ENCODE results near the gene DPY19L1. TPM values are rescaled to one million over a fixed set of nuclear protein-coding genes. Genes with fewer than 3 reads are reported as not detected.

Gene DPY19L1
- total RNA-seq, 1 donor from 2014 or later: 31.6 TPM

DNA sequence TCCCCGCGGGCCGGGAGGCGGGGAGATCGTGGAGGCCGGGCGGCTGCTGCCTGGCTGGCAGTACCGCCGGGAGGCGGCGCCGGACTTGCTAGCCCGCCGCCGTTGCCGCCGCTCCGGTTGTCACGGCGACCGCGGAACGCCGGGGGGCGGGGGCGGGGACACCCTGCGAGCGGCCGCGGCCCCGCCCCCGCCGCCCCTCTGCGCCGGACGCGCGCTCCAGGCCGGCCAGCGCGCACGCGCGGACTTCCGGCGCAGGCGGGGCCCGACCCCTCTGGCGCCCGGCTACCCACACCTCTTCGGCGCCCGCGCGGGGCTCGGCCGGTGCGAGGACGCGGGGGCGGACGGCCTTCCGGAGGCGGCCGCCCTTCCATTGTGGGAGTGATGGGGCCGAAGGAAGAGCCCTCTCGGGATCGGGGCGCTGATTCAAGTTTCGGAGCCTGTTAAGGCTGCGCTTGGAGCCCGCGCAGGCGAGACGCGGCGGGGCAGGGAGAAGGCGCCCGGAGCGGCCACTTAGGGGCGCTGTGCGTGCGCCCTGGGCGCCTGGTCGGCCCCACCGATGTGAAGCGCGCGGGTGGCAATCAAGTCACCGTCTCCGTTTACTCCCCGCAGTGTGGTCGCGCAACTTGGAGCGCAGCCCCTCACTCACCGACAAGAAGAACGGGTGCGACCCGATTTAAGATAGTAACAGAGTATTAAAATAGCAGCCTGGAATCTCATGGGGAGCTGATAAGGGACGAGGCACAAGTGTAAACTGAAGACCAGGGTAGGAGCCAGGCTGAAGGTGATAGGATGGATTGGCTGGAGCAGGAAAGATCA, 449 bp upstream of the DPY19L1 start:
- intact Hi-C loops (cut with DNase I): loop anchor here (10.0 kb wide), 1 partner anchor 213 kb away; no protein-coding TSS in a partner anchor
- ATAC-seq (ENCODE audit: poor library complexity) (peak; percentile 92), DNase-seq (peak; percentile 98)

DNA sequence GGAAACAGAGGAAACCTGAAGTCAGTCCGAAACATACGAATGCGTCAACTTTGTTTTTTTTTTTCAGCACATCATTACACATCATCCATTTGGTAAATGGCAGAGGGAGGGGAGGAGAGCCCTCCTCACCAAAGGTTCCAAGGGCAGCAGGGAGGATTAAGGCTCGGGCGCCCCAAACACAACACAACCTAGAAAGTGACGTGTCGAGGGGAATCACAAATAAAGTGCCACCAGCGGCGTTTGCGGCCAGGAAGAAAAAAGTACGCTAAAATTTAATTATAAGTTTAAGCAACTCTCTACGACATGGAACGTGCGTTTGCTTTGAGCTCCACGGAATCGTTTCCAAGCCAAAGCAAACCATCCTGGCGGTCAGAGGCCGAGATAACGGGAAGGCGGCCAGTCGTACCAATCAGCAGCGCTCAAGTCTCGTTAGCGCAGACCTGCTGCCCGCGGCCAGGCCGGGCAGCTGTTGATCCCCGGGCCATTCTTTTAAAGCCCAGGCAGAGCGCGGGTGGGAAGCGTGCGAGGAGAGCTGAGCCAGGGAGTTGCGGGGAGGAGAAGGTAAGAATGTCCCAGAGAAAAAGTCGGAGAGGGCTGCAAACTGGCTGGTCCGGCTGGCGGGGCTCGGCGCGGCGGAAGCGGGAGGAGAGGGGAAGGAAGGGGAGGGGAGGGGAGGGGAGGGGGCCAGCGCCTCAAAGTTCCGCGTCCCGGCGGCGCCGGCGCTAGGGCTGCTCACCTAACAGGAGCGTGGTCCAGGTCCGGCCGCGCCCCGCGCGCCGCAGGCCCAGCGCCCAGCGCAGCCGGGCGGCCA, 719 bp downstream of the DPY19L1 start:
- DNase-seq (peak; percentile 77), ATAC-seq (ENCODE audit: poor library complexity) (peak; percentile 31)
- intact Hi-C loops (cut with DNase I): loop anchor here (10.0 kb wide), 1 partner anchor 212 kb away; no protein-coding TSS in a partner anchor

DNA sequence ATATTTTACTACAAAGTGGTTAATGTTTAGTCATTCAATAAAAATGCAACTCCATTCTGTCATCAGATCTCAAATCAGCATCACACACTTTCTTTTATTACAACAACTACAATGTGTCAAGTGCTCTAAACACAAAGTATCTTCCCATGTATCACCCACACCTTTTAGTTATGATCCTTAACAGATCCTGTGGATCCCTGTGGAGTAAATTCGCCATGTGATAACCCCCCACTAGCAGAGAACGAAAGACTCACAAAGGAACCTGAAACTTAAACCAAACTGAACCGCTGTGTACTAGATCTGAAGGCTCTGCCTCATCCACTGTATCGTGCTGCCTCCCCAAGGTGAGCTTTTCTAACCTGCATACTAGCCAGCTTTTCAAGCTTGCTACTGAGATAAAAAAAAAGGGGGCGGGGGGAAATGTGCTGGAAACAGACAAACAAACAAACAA, 1.7 kb downstream of the DPY19L1 start:
- intact Hi-C loops (cut with DNase I): loop anchor here (10.0 kb wide), 1 partner anchor 211 kb away; no protein-coding TSS in a partner anchor
- no peak for ATAC-seq (ENCODE audit: poor library complexity)
- DNase-seq: no peak

DNA sequence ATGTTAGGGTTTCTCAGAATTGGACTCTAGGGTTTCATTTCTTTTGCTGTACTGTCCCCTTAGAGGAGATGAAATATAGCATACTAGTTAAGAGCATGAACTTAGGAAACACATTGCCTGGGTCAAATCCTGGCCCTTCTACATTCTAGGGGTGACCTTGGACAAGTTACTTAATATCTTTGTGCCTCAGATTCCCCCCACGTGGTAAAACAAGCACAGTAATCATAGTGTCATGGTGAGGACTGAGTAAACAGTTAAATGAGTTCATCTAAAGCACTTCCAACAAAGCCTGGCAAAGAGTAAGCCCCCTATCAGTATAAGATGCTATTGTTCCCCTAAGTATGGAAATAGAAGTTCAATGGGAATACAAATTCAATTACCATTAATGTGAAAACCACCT, 5.1 kb downstream of the DPY19L1 start:
- DNase-seq (no peak), ATAC-seq (ENCODE audit: poor library complexity) (no peak)
- intact Hi-C loops (cut with DNase I): loop anchor here (10.0 kb wide), 1 partner anchor 207 kb away; no protein-coding TSS in a partner anchor

DNA sequence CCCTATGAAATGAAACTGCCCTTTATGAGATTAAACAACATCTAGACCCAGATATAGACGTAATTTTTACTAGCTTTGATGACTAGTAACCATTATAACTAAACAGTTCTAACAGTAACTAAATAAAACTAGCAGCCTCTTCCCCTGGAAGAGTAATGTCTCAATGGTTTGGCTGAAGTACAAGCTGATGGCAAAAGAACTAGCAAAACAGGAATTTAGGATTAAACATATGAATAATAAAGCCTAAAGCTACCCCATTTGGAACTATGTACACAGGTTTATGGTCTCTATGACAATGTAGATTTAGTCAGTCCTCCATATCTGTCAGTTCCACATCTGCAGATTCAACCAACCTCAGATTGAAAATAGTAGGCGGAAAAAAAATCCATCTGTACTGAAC, 6.4 kb downstream of the DPY19L1 start:
- ATAC-seq (ENCODE audit: poor library complexity) (no peak), DNase-seq (no peak)
- intact Hi-C loops (cut with DNase I): loop anchor here (10.0 kb wide), 1 partner anchor 206 kb away; no protein-coding TSS in a partner anchor

DNA sequence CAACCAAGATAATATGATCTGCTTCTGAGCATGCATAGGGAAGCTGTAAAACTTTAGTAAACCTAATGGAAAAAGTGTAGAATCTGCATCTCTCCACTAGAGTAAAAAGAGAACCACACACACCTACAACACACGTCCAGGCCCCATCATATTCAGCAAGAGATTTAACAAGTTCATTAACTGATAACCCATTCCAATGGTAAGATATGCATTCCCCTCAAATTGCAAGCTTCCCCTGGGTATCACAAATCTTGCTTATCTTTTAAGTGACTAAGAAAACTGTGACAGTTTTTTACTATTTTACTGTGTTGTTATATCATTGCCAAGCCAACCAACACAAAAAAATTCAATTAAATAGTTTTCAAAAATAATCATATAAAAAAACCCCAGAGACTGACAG, 8.0 kb downstream of the DPY19L1 start:
- no peak for DNase-seq
- intact Hi-C loops (cut with DNase I): no loop called here
- no peak for ATAC-seq (ENCODE audit: poor library complexity)

DNA sequence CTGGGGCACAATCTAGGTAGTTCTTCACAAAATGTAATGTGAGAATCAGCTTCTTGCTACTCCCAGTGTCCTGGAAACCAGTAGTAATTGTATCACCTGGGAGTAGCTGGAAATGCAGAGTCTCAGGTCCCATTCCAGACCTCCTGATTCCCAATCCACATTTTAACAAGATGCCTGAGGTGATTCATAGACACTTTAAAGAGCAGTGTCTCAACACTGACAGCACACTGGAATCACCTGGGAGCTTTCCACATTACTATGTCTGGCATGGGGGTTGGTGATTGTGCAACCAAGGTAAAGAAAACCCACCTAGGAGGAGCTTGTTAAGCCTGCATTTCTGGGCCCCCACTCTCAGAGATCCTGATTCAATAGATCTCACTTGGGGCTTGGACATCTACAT, 11.1 kb downstream of the DPY19L1 start:
- intact Hi-C loops (cut with DNase I): no loop called here
- ATAC-seq (ENCODE audit: poor library complexity): no peak

DNA sequence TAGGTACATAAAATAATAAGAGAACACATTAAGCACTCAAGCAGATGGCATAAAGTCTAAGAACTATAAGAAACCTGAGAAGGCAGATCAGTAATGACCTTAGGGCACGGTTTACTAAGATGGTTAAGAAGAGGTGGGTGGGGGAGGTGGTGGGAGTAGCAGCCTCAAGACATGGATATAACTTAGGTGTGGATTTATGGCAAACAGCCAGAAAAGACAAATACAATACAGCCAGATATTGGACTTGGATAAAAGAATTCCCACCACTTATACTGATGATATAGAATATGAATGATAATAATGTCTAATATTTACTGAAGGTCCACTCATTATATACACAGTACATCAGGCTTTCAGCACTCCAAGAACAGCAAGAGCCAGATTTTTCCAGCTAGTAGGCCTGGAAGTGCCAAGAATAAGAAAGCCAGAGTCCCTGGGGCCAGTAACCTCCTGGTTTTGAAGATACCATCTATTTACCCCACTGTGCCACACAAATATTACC, 11.9 kb downstream of the DPY19L1 start:
- no peak for DNase-seq
- intact Hi-C loops (cut with DNase I): no loop called here
- no peak for ATAC-seq (ENCODE audit: poor library complexity)

More for the DNA sequence above, 11.1 kb downstream of the DPY19L1 start:
- no peak for DNase-seq

DNA sequence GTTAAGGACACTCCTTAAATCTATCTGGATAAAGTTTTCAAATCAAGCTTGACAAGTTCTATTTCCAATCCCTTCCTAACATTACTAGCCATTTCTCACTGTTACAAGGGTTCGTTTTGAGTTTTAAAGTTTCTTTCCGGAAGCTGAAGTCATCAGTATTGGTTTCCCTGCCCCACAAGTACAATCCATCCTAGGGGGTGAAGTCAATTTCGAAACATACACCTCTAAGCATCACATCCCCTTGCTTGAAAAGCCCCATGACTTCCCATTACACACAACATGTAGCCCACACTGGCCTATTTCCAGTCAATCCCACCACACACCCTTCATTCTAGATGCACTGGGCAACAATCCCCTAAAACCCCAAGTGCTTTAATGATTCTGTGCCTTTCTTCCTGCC, 13.0 kb downstream of the DPY19L1 start:
- intact Hi-C loops (cut with DNase I): no loop called here
- no peak for ATAC-seq (ENCODE audit: poor library complexity)
- no peak for DNase-seq

DNA sequence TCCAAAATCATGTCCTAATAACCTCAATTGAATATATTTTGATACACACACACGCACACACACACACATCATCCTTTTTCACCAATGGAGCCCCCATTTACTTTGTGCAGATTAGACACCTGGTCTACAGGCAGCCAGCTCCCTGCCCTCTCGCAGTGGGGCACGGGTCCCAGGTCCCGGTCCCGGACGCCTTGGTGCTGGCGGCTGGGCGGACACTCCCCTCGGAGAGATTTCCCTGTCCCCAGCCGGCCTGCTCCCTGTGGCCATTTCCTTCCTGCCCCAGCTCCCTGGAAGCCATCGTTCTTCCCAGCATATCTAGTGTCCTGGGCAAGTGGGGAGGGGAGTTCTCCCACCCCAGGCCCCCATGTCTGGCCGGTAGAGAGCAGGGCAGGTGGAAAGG, 14.6 kb downstream of the DPY19L1 start:
- no peak for ATAC-seq (ENCODE audit: poor library complexity)
- intact Hi-C loops (cut with DNase I): no loop called here
- DNase-seq: no peak

DNA sequence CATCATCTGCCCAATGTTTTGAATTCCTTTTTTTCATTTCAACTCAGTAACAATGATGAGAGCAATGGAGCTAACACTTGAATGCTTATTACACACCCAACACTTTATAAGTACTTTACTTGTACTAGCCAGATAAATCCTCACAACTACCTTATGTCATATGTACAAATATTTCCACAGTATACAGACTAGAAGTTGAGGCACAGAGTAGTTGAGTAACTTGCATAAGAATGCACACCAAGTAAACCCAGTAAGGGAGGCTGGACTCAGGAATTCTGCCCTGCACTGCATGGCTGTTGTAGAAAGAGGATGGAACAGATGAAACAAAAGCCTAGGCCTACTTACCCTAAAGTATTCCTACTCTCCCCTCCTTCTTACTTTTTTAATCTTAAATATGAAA, 15.8 kb downstream of the DPY19L1 start:
- ATAC-seq (ENCODE audit: poor library complexity) (no peak), DNase-seq (no peak)
- intact Hi-C loops (cut with DNase I): no loop called here

DNA sequence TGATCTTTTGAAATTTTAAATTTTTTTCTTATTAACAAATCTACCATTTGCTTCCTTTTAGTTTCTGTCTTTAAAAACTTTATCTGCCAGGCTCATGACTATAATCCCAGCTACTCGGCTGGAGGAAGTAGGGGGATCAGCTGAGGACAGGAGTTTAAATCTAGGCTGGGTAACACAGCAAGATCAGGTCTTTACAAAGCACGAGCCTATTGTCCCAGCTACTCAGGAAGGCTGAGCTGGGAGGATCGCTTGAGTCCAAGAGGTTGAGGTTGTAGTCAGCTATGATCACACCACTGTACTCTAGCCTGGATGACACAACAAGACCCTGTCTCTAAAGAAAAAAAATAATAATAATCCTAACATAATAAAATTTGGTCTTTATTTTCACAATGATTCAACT, 17.5 kb downstream of the DPY19L1 start:
- intact Hi-C loops (cut with DNase I): no loop called here
- DNase-seq (no peak), ATAC-seq (ENCODE audit: poor library complexity) (no peak)

DNA sequence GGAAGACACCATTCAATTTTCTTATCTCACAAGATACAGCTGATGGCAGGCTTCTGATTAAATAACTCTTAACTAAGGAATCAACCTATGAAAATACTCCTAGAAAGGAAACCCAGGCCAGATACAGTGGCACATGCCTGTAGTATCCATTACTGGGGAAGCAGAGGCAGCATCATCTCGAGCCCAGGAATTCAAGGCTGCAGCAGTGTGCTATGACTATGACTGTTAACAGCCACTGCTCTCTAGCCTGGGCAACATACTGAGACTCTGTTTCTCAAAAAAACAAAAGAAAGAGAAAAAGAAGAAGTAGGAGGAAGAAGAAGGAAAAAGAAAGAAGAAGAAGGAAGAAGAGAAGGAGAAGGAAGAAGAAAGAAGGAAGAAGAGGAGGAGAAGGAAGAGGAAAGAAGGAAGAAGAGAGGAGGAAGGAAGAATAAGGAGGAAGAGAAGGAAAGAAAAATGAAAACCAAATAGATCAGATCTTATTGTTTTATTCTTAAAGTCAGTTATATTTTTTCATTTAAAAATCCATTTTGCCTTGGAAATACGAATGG, 18.0 kb downstream of the DPY19L1 start:
- no peak for DNase-seq
- ATAC-seq (ENCODE audit: poor library complexity): no peak
- intact Hi-C loops (cut with DNase I): no loop called here

DNA sequence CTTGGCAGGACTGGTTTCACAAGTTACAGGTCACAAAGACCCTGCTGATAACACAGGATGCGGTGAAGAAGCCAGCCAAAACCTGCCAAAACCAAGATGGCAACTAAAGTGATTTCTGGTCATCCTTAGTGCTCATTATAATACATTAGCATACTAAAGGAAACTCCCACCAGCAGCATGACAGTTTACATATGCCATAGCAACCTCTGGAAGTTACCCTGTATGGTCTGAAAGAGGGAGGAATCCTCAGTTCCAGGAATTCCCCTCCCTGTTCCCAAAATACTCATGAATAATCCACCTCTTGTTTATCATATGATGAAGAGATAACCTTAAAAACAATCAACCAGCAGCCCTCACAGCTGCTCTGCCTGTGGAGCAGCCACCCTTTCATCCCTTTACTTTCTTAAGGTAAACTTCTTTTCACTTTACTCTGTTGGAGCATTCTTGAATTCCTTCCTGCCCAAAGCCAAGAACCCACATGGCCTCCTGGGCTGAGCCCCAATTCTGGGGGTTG, 21.9 kb downstream of the DPY19L1 start:
- no peak for DNase-seq
- ATAC-seq (ENCODE audit: poor library complexity): no peak
- intact Hi-C loops (cut with DNase I): no loop called here

DNA sequence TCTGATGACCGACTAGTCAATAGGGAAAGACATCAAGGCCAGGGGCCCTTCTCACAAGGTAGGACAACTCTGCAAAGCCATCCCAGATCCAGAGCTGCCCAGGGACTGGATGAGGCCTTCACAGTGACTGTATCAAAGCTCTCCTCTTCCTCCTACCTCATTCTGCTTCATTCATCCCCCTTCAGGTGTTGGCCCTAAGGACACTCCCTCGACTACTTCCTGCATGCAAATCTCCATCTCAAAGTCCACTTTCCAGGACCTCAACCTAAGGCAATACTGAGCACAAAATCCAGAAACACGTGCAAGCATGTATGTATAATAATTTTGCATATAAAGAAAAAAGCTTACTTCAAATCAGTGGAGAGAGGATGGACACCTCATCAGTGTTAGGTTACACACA, 25.1 kb downstream of the DPY19L1 start:
- intact Hi-C loops (cut with DNase I): no loop called here
- DNase-seq: no peak

DNA sequence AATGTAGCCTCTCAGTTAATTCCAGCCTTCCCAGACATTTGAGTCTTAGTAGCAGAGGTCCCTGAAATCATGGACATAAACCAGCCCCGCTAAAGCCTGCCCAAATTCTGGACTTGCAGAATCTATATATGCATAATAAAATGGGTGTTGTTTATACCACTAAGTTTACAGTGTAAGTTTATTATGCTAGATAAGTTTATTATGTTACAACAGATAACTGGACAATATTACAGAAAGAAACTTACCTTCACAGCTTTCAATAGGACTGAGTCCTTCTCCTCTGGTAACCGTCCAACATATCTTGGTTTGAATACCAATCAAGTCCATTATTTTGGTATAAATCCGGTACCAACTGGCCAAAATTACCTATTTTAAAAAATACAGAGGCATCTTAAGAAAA, 26.2 kb downstream of the DPY19L1 start:
- no peak for ATAC-seq (ENCODE audit: poor library complexity)
- no peak for DNase-seq
- intact Hi-C loops (cut with DNase I): no loop called here

More for the DNA sequence above, 25.1 kb downstream of the DPY19L1 start:
- ATAC-seq (ENCODE audit: poor library complexity): no peak

DNA sequence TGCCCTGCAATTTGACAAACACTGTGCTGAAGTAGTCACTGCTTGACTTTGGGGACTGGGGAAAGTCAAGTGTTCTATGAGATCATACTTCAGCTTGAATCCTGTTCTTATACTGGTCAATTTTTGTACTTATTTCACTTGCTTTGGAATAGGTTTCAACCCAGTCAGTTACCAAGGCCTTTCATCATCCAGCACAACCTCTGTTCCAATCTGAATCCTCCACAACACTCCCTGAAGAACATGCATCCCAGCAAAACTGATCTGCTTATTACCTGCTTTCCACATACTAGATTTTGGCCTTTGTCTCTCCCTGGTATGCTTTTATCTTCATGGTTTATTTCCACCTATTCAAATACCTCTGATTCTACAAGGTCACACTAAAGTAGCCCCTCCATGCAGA, 29.5 kb downstream of the DPY19L1 start:
- intact Hi-C loops (cut with DNase I): no loop called here
- no peak for DNase-seq
- no peak for ATAC-seq (ENCODE audit: poor library complexity)

DNA sequence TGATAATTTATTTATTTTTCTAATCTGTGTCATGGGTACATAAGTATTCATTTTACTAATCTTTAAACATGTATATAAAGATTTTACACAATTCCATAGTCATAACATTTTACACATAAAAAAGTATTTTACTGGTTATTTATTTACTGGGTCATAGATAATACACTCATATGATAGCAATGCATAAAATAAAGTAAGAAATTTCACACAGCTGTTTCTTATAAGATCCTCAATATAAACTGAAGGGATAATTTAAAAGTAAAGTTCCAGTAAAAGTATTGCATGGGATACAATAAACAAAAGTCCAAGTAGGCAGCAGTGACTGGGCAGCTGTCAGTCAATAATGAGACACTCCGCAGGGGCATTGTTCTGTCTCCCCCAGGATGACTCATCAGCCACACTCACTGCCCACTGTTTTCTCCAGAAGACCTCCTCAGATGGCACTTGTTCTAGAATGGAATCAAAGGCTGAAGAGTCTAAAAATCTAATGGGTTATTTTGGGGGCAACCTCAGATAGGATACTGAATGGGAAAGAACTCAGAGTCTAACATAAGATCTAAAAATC, 32.7 kb downstream of the DPY19L1 start:
- ATAC-seq (ENCODE audit: poor library complexity) (no peak), DNase-seq (no peak)
- intact Hi-C loops (cut with DNase I): no loop called here

All from Right ventricle myocardium superior (tissue), 1 donor.